MG63 (cell line): ENCODE data around the gene GSTM4. TPM values are rescaled to one million over a fixed set of nuclear protein-coding genes. Genes with fewer than 3 reads are reported as not detected.

Experiments
- DNase-seq: peaks from one replicate; pipeline ENCODE4 v3.0.0-alpha.2; 2020
- H3K27me3 ChIP-seq: fragments of 250-450 bp; sonication (Bioruptor Pico); 2 replicates; pipeline ENCODE4 v1.5.1; 2020; ENCODE audit warnings: mild to moderate bottlenecking, moderate library complexity
- H3K36me3 ChIP-seq: fragments of 250-450 bp; sonication (Bioruptor Pico); 2 replicates; pipeline ENCODE4 v1.5.1; 2020; ENCODE audit warnings: mild to moderate bottlenecking, moderate library complexity
- H3K4me3 ChIP-seq: fragments of 250-450 bp; sonication (Bioruptor Pico); 2 replicates; pipeline ENCODE4 v1.5.1; 2020; ENCODE audit warnings: mild to moderate bottlenecking, moderate library complexity
- H3K9me3 ChIP-seq: fragments of 250-450 bp; sonication (Bioruptor Pico); 2 replicates; pipeline ENCODE4 v1.5.1; 2020; ENCODE audit warnings: mild to moderate bottlenecking, moderate library complexity
- total RNA-seq: library from RNA; depleted of rRNA; stranded (reverse); fragments of >200 nt; shearing (Covaris generic); gene quantifications from 2 replicates; pipeline ENCODE4 v1.2.3, GENCODE V29; 2014; ENCODE audit warnings: low replicate concordance

Gene GSTM4
- total RNA-seq, 1 experiment from 2014 or later: 33.5 TPM

- H3K9me3 ChIP-seq: no peaks in the 10 kb centered on the region
- H3K27me3 ChIP-seq: no peaks in the 10 kb centered on the region
- DNase-seq: no peak
- no peak overlapping the region; the same call in 1 of the 2 replicates for H3K4me3 ChIP-seq
- peaks cover 44% of the 10 kb centered on the region for H3K36me3 ChIP-seq
Measured at GRCh38 chr1:109622137-109622892, 33.6 kb upstream of the GSTM4 start.

- no peaks in the 10 kb centered on the region for H3K9me3 ChIP-seq
- H3K4me3 ChIP-seq: no peak overlapping the region
- no peaks in the 10 kb centered on the region for H3K27me3 ChIP-seq
- DNase-seq: no peak
- H3K36me3 ChIP-seq: peaks cover 50% of the 10 kb centered on the region
Measured at GRCh38 chr1:109622895-109623294, 33.0 kb upstream of the GSTM4 start.

GRCh38 chr1:109623601-109624161, 32.2 kb upstream of the GSTM4 start:
- H3K9me3 ChIP-seq: no peaks in the 10 kb centered on the region
- H3K4me3 ChIP-seq: no peak overlapping the region
- no peak for DNase-seq
- H3K27me3 ChIP-seq: no peaks in the 10 kb centered on the region
- H3K36me3 ChIP-seq: peaks cover 58% of the 10 kb centered on the region

GRCh38 chr1:109624201-109625010, 31.5 kb upstream of the GSTM4 start:
- no peak for DNase-seq
- Histone ChIP-seq H3K4me3 (no peak overlapping the region), H3K27me3 (no peaks in the 10 kb centered on the region)

GRCh38 chr1:109625176-109625575, 30.7 kb upstream of the GSTM4 start:
- Histone ChIP-seq H3K4me3 (no peak overlapping the region), H3K9me3 (no peaks in the 10 kb centered on the region), H3K36me3 (peaks cover 69% of the 10 kb centered on the region), H3K27me3 (no peaks in the 10 kb centered on the region)
- DNase-seq: no peak

More at GRCh38 chr1:109624201-109625010, 31.5 kb upstream of the GSTM4 start:
- Histone ChIP-seq H3K9me3 (no peaks in the 10 kb centered on the region), H3K36me3 (peaks cover 65% of the 10 kb centered on the region)

- no peak overlapping the region for H3K4me3 ChIP-seq
- H3K36me3 ChIP-seq: peaks cover 71% of the 10 kb centered on the region
- H3K27me3 ChIP-seq: no peaks in the 10 kb centered on the region
- H3K9me3 ChIP-seq: no peaks in the 10 kb centered on the region
- DNase-seq: no peak
Measured at GRCh38 chr1:109625601-109626560, 30.0 kb upstream of the GSTM4 start.

GRCh38 chr1:109626682-109627408, 29.1 kb upstream of the GSTM4 start:
- Histone ChIP-seq H3K9me3 (no peaks in the 10 kb centered on the region), H3K27me3 (no peaks in the 10 kb centered on the region), H3K4me3 (no peak overlapping the region), H3K36me3 (peaks cover 74% of the 10 kb centered on the region)
- no peak for DNase-seq

GRCh38 chr1:109627692-109628399, 28.1 kb upstream of the GSTM4 start:
- peaks cover 77% of the 10 kb centered on the region for H3K36me3 ChIP-seq
- H3K9me3 ChIP-seq: no peaks in the 10 kb centered on the region
- DNase-seq: no peak
- no peak overlapping the region for H3K4me3 ChIP-seq
- H3K27me3 ChIP-seq: no peaks in the 10 kb centered on the region

GRCh38 chr1:109628540-109629321, 27.2 kb upstream of the GSTM4 start:
- H3K9me3 ChIP-seq: no peaks in the 10 kb centered on the region
- peak; percentile 11 for DNase-seq
- no peak overlapping the region for H3K4me3 ChIP-seq
- peaks cover 79% of the 10 kb centered on the region for H3K36me3 ChIP-seq
- no peaks in the 10 kb centered on the region for H3K27me3 ChIP-seq

- H3K36me3 ChIP-seq: peaks cover 79% of the 10 kb centered on the region
- no peak for DNase-seq
- no peaks in the 10 kb centered on the region for H3K9me3 ChIP-seq
- H3K27me3 ChIP-seq: no peaks in the 10 kb centered on the region
- no peak overlapping the region for H3K4me3 ChIP-seq
Measured at GRCh38 chr1:109629372-109630030, 26.4 kb upstream of the GSTM4 start.

GRCh38 chr1:109630081-109630897, 25.6 kb upstream of the GSTM4 start:
- H3K4me3 ChIP-seq: no peak overlapping the region
- DNase-seq: no peak
- peaks cover 74% of the 10 kb centered on the region for H3K36me3 ChIP-seq
- H3K27me3 ChIP-seq: no peaks in the 10 kb centered on the region
- no peaks in the 10 kb centered on the region for H3K9me3 ChIP-seq

GRCh38 chr1:109630898-109631512, 24.9 kb upstream of the GSTM4 start:
- no peaks in the 10 kb centered on the region for H3K27me3 ChIP-seq
- peaks cover 67% of the 10 kb centered on the region for H3K36me3 ChIP-seq
- no peak overlapping the region for H3K4me3 ChIP-seq
- no peak for DNase-seq
- no peaks in the 10 kb centered on the region for H3K9me3 ChIP-seq
